GM23338 (cell line): ENCODE data around the gene PARD3. TPM values are rescaled to one million over a fixed set of nuclear protein-coding genes. Genes with fewer than 3 reads are reported as not detected.

Experiments used
- ATAC-seq: fragments of 200-7000 bp; cut with Tn5 transposase; 3 replicates; pipeline ENCODE4 v1.9.1; 2020
- DNase-seq: peaks from one replicate; pipeline ENCODE4 v3.0.0-alpha.2; 2015; ENCODE audit warnings: low spot score
- H2AFZ ChIP-seq: fragments of 200-600 bp; sonication (generic); 2 replicates; pipeline ENCODE4 v1.8.0; 2016; ENCODE audit warnings: antibody characterized with exemption, mild to moderate bottlenecking, moderate library complexity
- H3F3A ChIP-seq: fragments of 200-600 bp; sonication (generic); replicated peaks from 2 replicates; pipeline ENCODE4 v1.8.0; 2017; ENCODE audit warnings: antibody characterized with exemption, mixed run types, low read depth
- H3K27ac ChIP-seq: fragments of 200-600 bp; sonication (generic); 2 replicates; pipeline ENCODE4 v1.6.1; 2016; ENCODE audit warnings: low read depth
- H3K27me3 ChIP-seq: fragments of 200-600 bp; sonication (generic); 2 replicates; pipeline ENCODE4 v1.8.0; 2016; ENCODE audit warnings: mild to moderate bottlenecking, mixed run types, moderate library complexity; ENCODE audit not compliant: insufficient read depth
- H3K36me3 ChIP-seq: fragments of 200-600 bp; sonication (generic); 2 replicates; pipeline ENCODE4 v1.8.0; 2016; ENCODE audit warnings: mild to moderate bottlenecking; ENCODE audit not compliant: insufficient read depth
- H3K4me1 ChIP-seq: fragments of 200-600 bp; sonication (generic); 2 replicates; pipeline ENCODE4 v1.8.0; 2016; ENCODE audit warnings: mild to moderate bottlenecking, moderate library complexity; ENCODE audit not compliant: insufficient read depth
- H3K4me2 ChIP-seq: fragments of 200-600 bp; sonication (generic); 2 replicates; pipeline ENCODE4 v1.7.1; 2017; ENCODE audit warnings: mixed run types
- H3K4me3 ChIP-seq: fragments of 200-600 bp; sonication (generic); 2 replicates; pipeline ENCODE4 v1.6.1; 2016; ENCODE audit warnings: mixed run types
- H3K79me2 ChIP-seq: fragments of 200-600 bp; sonication (generic); replicated peaks from 2 replicates; pipeline ENCODE4 v1.8.0; 2017; ENCODE audit warnings: mild to moderate bottlenecking; ENCODE audit not compliant: insufficient read depth
- H3K9me2 ChIP-seq: fragments of 200-600 bp; sonication (generic); 2 replicates; pipeline ENCODE4 v1.8.0; 2017; ENCODE audit not compliant: insufficient read depth
- H4K20me1 ChIP-seq: fragments of 200-600 bp; sonication (generic); replicated peaks from 2 replicates; pipeline ENCODE4 v1.8.0; 2017; ENCODE audit warnings: mild to moderate bottlenecking; ENCODE audit not compliant: insufficient read depth
- H3K27ac Mint-ChIP-seq: 2 replicates; pipeline ENCODE4 v1.8.0; 2020; ENCODE audit warnings: inconsistent platforms, mild to moderate bottlenecking, moderate library complexity, mixed read lengths
- H3K27me3 Mint-ChIP-seq: 3 replicates; pipeline ENCODE4 v1.8.0; 2022; ENCODE audit warnings: low read depth, mild to moderate bottlenecking, moderate library complexity, mixed read lengths, inconsistent platforms; ENCODE audit not compliant: insufficient read depth, poor library complexity
- H3K36me3 Mint-ChIP-seq: 3 replicates; pipeline ENCODE4 v1.8.0; 2021; ENCODE audit warnings: low read depth, mild to moderate bottlenecking, inconsistent platforms, moderate library complexity, mixed read lengths
- H3K4me1 Mint-ChIP-seq: 3 replicates; pipeline ENCODE4 v1.8.0; 2020; ENCODE audit warnings: mild to moderate bottlenecking, inconsistent platforms, mixed read lengths
- H3K4me3 Mint-ChIP-seq: 3 replicates; pipeline ENCODE4 v1.8.0; 2021; ENCODE audit warnings: moderate library complexity, mild to moderate bottlenecking, inconsistent platforms, mixed read lengths
- H3K9me3 Mint-ChIP-seq: 3 replicates; pipeline ENCODE4 v1.8.0; 2020; ENCODE audit warnings: moderate library complexity, mild to moderate bottlenecking, inconsistent platforms, mixed read lengths
- CREB1 ChIP-seq: fragments of 250-450 bp; sonication (Bioruptor Pico); IDR thresholded peaks from 2 replicates; pipeline ENCODE4 v1.5.0; 2020; ENCODE audit warnings: low read depth, mild to moderate bottlenecking, moderate library complexity
- EZH2 ChIP-seq: fragments of 200-600 bp; sonication (generic); IDR thresholded peaks from one replicate; pipeline ENCODE4 v1.8.0; 2017; ENCODE audit warnings: antibody characterized with exemption, mild to moderate bottlenecking, low read depth; ENCODE audit not compliant: unreplicated experiment
- EZH2phosphoT487 ChIP-seq: fragments of 200-600 bp; sonication (generic); IDR thresholded peaks from one replicate; pipeline ENCODE4 v1.8.1; 2018; ENCODE audit warnings: antibody characterized with exemption; ENCODE audit not compliant: unreplicated experiment
- JUNB ChIP-seq: IDR thresholded peaks from one replicate; pipeline ENCODE4 v1.6.1; 2016; ENCODE audit warnings: antibody characterized with exemption; ENCODE audit not compliant: unreplicated experiment
- NANOG ChIP-seq: IDR thresholded peaks from 2 replicates; pipeline ENCODE4 v1.6.1; 2016; ENCODE audit warnings: antibody characterized with exemption, borderline replicate concordance
- POLR2AphosphoS5 ChIP-seq: IDR thresholded peaks from 2 replicates; pipeline ENCODE4 v1.6.1; 2016; ENCODE audit warnings: antibody characterized with exemption, low read depth
- STAT1 ChIP-seq: IDR thresholded peaks from one replicate; pipeline ENCODE4 v1.6.1; 2016; ENCODE audit warnings: antibody characterized with exemption; ENCODE audit not compliant: unreplicated experiment
- ZNF114 ChIP-seq: fragments of 250-450 bp; sonication (Bioruptor Pico); IDR thresholded peaks from 2 replicates; pipeline ENCODE4 v1.5.0; 2020; ENCODE audit warnings: mild to moderate bottlenecking, moderate library complexity
- ZNF331 ChIP-seq: fragments of 250-450 bp; sonication (Bioruptor Pico); IDR thresholded peaks from 2 replicates; pipeline ENCODE4 v1.5.0; 2020; ENCODE audit warnings: low read depth, mild to moderate bottlenecking, moderate library complexity
- polyA plus RNA-seq: library from polyadenylated mRNA; unstranded; fragments of >200 nt; fragmentation: Nextera tagmentation; extraction: Ambion mirVana; gene quantifications from 2 replicates; pipeline ENCODE4 v1.2.1, GENCODE V29; 2016
- total RNA-seq: library from RNA; depleted of rRNA; stranded (reverse); fragments of >200 nt; shearing (Covaris generic); gene quantifications from 2 replicates; pipeline ENCODE4 v1.2.3, GENCODE V29; 2014
- TF ChIP-seq, protein P1 (sequence below): fragments of 250-450 bp; sonication (Bioruptor Pico); IDR thresholded peaks from 2 replicates; pipeline ENCODE4 v1.5.0; 2020; ENCODE audit warnings: mild to moderate bottlenecking, moderate library complexity
- TF ChIP-seq, protein P2 (sequence below): IDR thresholded peaks from 2 replicates; pipeline ENCODE4 v1.6.1; 2016; ENCODE audit warnings: antibody characterized with exemption
- TF ChIP-seq, protein P3 (sequence below): IDR thresholded peaks from one replicate; pipeline ENCODE4 v1.6.1; 2018; ENCODE audit warnings: antibody characterized with exemption; ENCODE audit not compliant: unreplicated experiment
- TF ChIP-seq, protein P4 (sequence below), 2 experiments: fragments of 200-600 bp in 1 of 2; sonication (generic) in 1 of 2; conservative IDR thresholded peaks; 2 replicates each; pipeline versions ENCODE4 v1.5.1 to v1.6.1; 2016 to 2017; ENCODE audit warnings: antibody characterized with exemption in 2 of 2, low read depth in 2 of 2, mild to moderate bottlenecking in 2 of 2, moderate library complexity in 1 of 2

Gene PARD3
- total and polyA plus RNA-seq, 2 experiments from 2014 or later: 30.2 to 51.4 TPM

DNA sequence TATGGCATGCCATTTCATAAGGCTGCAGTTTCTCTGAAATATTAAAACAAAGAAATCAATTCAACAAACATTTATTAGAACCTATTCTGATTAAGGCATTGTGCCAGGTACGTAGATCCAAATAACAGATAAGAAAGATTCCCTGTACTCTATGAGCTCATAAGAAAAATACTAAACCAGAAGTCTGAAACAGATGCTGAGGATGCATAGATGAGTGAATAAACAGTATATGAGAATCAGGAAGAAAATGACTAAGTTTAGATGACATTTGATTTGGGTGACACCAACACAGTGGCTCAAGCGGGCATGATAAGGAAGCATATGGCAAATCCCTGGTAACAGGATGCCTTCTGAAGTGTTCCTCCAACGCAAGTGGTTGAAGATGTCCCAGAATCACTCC, 477.2 kb downstream of the PARD3 start:
- Histone ChIP-seq H3K4me1 (no peaks in the 10 kb centered on the region), H3K9me2 (no peaks in the 10 kb centered on the region), H3K4me2 (no peak overlapping the region), H4K20me1 (no peaks in the 10 kb centered on the region), H3K79me2 (no peaks in the 10 kb centered on the region), H3F3A (no peaks in the 10 kb centered on the region), H3K36me3 (no peaks in the 10 kb centered on the region), H3K27me3 (no peaks in the 10 kb centered on the region), H3K4me3 (no peak overlapping the region), H3K27ac (no peak overlapping the region), H2AFZ (no peak overlapping the region)
- TF ChIP-seq, protein P1, sequence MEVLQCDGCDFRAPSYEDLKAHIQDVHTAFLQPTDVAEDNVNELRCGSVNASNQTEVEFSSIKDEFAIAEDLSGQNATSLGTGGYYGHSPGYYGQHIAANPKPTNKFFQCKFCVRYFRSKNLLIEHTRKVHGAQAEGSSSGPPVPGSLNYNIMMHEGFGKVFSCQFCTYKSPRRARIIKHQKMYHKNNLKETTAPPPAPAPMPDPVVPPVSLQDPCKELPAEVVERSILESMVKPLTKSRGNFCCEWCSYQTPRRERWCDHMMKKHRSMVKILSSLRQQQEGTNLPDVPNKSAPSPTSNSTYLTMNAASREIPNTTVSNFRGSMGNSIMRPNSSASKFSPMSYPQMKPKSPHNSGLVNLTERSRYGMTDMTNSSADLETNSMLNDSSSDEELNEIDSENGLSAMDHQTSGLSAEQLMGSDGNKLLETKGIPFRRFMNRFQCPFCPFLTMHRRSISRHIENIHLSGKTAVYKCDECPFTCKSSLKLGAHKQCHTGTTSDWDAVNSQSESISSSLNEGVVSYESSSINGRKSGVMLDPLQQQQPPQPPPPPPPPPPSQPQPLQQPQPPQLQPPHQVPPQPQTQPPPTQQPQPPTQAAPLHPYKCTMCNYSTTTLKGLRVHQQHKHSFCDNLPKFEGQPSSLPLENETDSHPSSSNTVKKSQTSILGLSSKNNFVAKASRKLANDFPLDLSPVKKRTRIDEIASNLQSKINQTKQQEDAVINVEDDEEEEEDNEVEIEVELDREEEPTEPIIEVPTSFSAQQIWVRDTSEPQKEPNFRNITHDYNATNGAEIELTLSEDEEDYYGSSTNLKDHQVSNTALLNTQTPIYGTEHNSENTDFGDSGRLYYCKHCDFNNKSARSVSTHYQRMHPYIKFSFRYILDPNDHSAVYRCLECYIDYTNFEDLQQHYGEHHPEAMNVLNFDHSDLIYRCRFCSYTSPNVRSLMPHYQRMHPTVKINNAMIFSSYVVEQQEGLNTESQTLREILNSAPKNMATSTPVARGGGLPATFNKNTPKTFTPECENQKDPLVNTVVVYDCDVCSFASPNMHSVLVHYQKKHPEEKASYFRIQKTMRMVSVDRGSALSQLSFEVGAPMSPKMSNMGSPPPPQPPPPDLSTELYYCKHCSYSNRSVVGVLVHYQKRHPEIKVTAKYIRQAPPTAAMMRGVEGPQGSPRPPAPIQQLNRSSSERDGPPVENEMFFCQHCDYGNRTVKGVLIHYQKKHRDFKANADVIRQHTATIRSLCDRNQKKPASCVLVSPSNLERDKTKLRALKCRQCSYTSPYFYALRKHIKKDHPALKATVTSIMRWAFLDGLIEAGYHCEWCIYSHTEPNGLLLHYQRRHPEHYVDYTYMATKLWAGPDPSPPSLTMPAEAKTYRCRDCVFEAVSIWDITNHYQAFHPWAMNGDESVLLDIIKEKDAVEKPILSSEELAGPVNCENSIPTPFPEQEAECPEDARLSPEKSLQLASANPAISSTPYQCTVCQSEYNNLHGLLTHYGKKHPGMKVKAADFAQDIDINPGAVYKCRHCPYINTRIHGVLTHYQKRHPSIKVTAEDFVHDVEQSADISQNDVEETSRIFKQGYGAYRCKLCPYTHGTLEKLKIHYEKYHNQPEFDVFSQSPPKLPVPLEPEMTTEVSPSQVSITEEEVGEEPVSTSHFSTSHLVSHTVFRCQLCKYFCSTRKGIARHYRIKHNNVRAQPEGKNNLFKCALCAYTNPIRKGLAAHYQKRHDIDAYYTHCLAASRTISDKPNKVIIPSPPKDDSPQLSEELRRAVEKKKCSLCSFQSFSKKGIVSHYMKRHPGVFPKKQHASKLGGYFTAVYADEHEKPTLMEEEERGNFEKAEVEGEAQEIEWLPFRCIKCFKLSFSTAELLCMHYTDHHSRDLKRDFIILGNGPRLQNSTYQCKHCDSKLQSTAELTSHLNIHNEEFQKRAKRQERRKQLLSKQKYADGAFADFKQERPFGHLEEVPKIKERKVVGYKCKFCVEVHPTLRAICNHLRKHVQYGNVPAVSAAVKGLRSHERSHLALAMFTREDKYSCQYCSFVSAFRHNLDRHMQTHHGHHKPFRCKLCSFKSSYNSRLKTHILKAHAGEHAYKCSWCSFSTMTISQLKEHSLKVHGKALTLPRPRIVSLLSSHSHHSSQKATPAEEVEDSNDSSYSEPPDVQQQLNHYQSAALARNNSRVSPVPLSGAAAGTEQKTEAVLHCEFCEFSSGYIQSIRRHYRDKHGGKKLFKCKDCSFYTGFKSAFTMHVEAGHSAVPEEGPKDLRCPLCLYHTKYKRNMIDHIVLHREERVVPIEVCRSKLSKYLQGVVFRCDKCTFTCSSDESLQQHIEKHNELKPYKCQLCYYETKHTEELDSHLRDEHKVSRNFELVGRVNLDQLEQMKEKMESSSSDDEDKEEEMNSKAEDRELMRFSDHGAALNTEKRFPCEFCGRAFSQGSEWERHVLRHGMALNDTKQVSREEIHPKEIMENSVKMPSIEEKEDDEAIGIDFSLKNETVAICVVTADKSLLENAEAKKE (CRISPR knock-in tag): no peak
- TF ChIP-seq NANOG: no peak
- TF ChIP-seq STAT1: no peak
- no peak for TF ChIP-seq JUNB
- no peak for TF ChIP-seq ZNF331 (CRISPR knock-in tag)
- TF ChIP-seq, protein P2, sequence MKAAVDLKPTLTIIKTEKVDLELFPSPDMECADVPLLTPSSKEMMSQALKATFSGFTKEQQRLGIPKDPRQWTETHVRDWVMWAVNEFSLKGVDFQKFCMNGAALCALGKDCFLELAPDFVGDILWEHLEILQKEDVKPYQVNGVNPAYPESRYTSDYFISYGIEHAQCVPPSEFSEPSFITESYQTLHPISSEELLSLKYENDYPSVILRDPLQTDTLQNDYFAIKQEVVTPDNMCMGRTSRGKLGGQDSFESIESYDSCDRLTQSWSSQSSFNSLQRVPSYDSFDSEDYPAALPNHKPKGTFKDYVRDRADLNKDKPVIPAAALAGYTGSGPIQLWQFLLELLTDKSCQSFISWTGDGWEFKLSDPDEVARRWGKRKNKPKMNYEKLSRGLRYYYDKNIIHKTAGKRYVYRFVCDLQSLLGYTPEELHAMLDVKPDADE: no peak
- TF ChIP-seq, protein P3, sequence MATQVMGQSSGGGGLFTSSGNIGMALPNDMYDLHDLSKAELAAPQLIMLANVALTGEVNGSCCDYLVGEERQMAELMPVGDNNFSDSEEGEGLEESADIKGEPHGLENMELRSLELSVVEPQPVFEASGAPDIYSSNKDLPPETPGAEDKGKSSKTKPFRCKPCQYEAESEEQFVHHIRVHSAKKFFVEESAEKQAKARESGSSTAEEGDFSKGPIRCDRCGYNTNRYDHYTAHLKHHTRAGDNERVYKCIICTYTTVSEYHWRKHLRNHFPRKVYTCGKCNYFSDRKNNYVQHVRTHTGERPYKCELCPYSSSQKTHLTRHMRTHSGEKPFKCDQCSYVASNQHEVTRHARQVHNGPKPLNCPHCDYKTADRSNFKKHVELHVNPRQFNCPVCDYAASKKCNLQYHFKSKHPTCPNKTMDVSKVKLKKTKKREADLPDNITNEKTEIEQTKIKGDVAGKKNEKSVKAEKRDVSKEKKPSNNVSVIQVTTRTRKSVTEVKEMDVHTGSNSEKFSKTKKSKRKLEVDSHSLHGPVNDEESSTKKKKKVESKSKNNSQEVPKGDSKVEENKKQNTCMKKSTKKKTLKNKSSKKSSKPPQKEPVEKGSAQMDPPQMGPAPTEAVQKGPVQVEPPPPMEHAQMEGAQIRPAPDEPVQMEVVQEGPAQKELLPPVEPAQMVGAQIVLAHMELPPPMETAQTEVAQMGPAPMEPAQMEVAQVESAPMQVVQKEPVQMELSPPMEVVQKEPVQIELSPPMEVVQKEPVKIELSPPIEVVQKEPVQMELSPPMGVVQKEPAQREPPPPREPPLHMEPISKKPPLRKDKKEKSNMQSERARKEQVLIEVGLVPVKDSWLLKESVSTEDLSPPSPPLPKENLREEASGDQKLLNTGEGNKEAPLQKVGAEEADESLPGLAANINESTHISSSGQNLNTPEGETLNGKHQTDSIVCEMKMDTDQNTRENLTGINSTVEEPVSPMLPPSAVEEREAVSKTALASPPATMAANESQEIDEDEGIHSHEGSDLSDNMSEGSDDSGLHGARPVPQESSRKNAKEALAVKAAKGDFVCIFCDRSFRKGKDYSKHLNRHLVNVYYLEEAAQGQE: no peak
- TF ChIP-seq, protein P4, sequence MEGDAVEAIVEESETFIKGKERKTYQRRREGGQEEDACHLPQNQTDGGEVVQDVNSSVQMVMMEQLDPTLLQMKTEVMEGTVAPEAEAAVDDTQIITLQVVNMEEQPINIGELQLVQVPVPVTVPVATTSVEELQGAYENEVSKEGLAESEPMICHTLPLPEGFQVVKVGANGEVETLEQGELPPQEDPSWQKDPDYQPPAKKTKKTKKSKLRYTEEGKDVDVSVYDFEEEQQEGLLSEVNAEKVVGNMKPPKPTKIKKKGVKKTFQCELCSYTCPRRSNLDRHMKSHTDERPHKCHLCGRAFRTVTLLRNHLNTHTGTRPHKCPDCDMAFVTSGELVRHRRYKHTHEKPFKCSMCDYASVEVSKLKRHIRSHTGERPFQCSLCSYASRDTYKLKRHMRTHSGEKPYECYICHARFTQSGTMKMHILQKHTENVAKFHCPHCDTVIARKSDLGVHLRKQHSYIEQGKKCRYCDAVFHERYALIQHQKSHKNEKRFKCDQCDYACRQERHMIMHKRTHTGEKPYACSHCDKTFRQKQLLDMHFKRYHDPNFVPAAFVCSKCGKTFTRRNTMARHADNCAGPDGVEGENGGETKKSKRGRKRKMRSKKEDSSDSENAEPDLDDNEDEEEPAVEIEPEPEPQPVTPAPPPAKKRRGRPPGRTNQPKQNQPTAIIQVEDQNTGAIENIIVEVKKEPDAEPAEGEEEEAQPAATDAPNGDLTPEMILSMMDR (conservative IDR thresholded peaks at IDR 0.05; ENCODE audit: low read depth in 2 of 2): no peak
- no peak for TF ChIP-seq EZH2phosphoT487
- no peak for TF ChIP-seq POLR2AphosphoS5
- no peak for TF ChIP-seq EZH2
- no peak for TF ChIP-seq ZNF114 (CRISPR knock-in tag)
- TF ChIP-seq CREB1 (CRISPR knock-in tag): no peak
- DNase-seq (no peak), ATAC-seq (no peak)
- no peak overlapping the region for H3K27ac Mint-ChIP-seq
- H3K4me3 Mint-ChIP-seq: no peak overlapping the region
- H3K27me3 Mint-ChIP-seq: no peaks in the 10 kb centered on the region
- no peaks in the 10 kb centered on the region for H3K9me3 Mint-ChIP-seq
- peaks cover 6% of the 10 kb centered on the region; the same call in 1 of the 3 replicates for H3K4me1 Mint-ChIP-seq
- no peaks in the 10 kb centered on the region for H3K36me3 Mint-ChIP-seq
